Measurements from ENCODE around the gene PIK3C2G.

DNA sequence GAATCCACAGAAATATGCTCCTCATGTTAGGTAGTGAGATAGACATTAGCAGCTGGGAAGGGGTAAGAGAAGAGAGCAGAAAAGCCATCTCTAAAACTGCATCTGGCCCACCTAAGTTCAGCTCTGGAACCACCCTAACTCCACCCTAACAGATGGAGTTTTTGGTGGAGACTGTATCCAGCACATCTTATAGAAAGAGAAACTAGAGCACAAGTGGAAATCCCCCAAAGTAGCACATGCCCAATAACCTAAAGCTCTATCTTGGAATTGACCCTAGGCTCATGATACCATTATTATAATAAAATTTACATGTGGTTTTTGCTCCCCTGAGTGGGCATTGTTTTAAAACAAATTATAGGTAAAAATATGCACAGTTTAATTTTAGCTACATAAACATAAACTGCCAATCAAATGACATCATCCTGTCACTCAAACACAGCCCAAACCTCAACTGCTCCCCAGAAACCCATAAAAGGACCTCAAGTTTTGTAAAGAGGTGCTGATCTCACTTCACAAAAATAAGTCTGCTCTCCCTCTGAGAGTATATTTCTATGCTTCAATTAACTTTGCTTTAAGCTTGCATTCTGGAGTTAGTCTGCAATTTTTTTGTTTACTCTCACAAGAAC is 206.4 kb downstream of the PIK3C2G start:
- TF ChIP-seq, protein P1, sequence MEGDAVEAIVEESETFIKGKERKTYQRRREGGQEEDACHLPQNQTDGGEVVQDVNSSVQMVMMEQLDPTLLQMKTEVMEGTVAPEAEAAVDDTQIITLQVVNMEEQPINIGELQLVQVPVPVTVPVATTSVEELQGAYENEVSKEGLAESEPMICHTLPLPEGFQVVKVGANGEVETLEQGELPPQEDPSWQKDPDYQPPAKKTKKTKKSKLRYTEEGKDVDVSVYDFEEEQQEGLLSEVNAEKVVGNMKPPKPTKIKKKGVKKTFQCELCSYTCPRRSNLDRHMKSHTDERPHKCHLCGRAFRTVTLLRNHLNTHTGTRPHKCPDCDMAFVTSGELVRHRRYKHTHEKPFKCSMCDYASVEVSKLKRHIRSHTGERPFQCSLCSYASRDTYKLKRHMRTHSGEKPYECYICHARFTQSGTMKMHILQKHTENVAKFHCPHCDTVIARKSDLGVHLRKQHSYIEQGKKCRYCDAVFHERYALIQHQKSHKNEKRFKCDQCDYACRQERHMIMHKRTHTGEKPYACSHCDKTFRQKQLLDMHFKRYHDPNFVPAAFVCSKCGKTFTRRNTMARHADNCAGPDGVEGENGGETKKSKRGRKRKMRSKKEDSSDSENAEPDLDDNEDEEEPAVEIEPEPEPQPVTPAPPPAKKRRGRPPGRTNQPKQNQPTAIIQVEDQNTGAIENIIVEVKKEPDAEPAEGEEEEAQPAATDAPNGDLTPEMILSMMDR (IDR thresholded peaks at IDR 0.05; ENCODE audit: borderline replicate concordance, extremely low read depth, low read length, poor library complexity, severe bottlenecking): no peak
- no peak for TF ChIP-seq EZH2 (IDR thresholded peaks at IDR 0.05; ENCODE audit: borderline replicate concordance, low read depth, low read length, severe bottlenecking)

Measured in DND-41 (cell line).